ENCODE data around the gene HECTD4. TPM values are rescaled to one million over a fixed set of nuclear protein-coding genes. Genes with fewer than 3 reads are reported as not detected.

The HECTD4 gene
- total RNA-seq, 1 experiment from 2014 or later, result 30.0 TPM

GRCh38 chr12:112196196-112196875 is 185.9 kb downstream of the HECTD4 start:
- Histone ChIP-seq H3K9me3 (ENCODE audit: control insufficient read depth, low read depth, low read length) (no peaks in the 10 kb centered on the region), H2BK15ac (ENCODE audit: low read depth, low read length) (no peak overlapping the region), H3K27ac (ENCODE audit: insufficient read length, low read depth, low read length) (no peak overlapping the region), H3K27me3 (ENCODE audit: insufficient read depth, low read length) (no peaks in the 10 kb centered on the region), H3K9ac (ENCODE audit: extremely low read depth, insufficient read length, low read length) (no peak overlapping the region), H3K4me1 (ENCODE audit: insufficient read depth, low read length) (no peaks in the 10 kb centered on the region), H3K23ac (ENCODE audit: insufficient read length, low read depth, low read length) (no peak overlapping the region), H4K8ac (replicated peaks; ENCODE audit: insufficient read length, low read depth, low read length) (no peak overlapping the region), H3K18ac (ENCODE audit: insufficient read length, low read depth, low read length) (no peak overlapping the region), H2BK12ac (ENCODE audit: insufficient read length, low read depth, low read length) (no peak overlapping the region), H3K79me1 (ENCODE audit: insufficient read depth, low read depth, low read length, poor library complexity, severe bottlenecking) (no peaks in the 10 kb centered on the region), H2BK20ac (ENCODE audit: low read depth, low read length, poor library complexity, severe bottlenecking) (no peak overlapping the region), H3K56ac (ENCODE audit: insufficient read length, low read depth, low read length) (no peak overlapping the region), H3K23me2 (ENCODE audit: insufficient read length, low read depth, low read length, poor library complexity, severe bottlenecking) (no peaks in the 10 kb centered on the region), H3K14ac (ENCODE audit: insufficient read depth, low read length) (no peak overlapping the region), H3K4ac (ENCODE audit: low read depth, low read length) (no peak overlapping the region), H4K5ac (ENCODE audit: insufficient read length, low read depth, low read length) (no peak overlapping the region), H4K91ac (ENCODE audit: insufficient read length, low read depth, low read length) (no peak overlapping the region), H2BK5ac (ENCODE audit: insufficient read length, low read length) (no peak overlapping the region), H3K4me2 (ENCODE audit: insufficient read depth, insufficient read length, low read length) (no peak overlapping the region), H4K20me1 (ENCODE audit: control insufficient read depth, insufficient read depth, insufficient read length) (peaks cover 2% of the 10 kb centered on the region), H2AFZ (ENCODE audit: low read length) (no peak overlapping the region), H2BK120ac (ENCODE audit: low read depth, low read length, poor library complexity, severe bottlenecking) (no peak overlapping the region), H2AK5ac (ENCODE audit: insufficient read length, low read length) (no peak overlapping the region), H3T11ph (ENCODE audit: low read length) (no peak overlapping the region), H3K79me2 (ENCODE audit: insufficient read depth, low read length) (no peaks in the 10 kb centered on the region)
- H3K36me3 Mint-ChIP-seq (ENCODE audit: insufficient read depth in 1 of 3, low read depth in 3 of 3), result peaks cover 10 to 46% (median 30%) of the 10 kb centered on the region in 3 experiments; a peak in 6 of 7 replicates
- peaks cover 3 to 4% of the 10 kb centered on the region in 2 experiments; a peak in 3 of 4 replicates for H3K4me1 Mint-ChIP-seq
- peak overlapping the region in 1 of 3 experiments; percentile 46; a peak in 2 of 7 replicates for H3K27ac Mint-ChIP-seq
- H3K4me3 Mint-ChIP-seq, result no peak overlapping the region
- no CpG with 5 or more reads among the region's 9 CpGs for WGBS (ENCODE audit: extremely low coverage, insufficient read length, low lambda C conversion rate)
- TF ChIP-seq CTCF (conservative IDR thresholded peaks at IDR 0.05), result no peak
- no peak for DNase-seq
- no peaks in the 10 kb centered on the region for H3K27me3 Mint-ChIP-seq (ENCODE audit: low read depth)
- H3K9me3 Mint-ChIP-seq, result no peaks in the 10 kb centered on the region; a peak in 1 of 5 replicates

Data from H9 (cell line).